ENCODE data around the gene B3GNT9.

DNA sequence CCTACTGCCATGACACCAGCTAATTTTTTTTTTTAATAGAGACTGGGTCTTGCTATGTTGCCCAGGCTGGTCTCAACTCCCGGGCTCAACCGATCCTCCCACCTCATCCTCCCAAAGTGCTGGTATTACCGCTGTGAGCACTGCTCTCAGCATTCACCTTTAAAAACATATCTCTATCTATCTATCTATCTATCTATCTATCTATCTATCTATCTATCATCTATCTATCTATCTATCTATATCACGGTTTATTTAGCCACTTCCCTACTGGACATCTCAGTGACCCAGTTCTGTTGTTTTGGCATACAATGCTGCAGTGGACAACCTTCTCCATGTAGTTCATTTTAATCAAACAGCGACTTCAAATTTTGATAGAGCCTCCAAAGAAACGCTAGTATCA is 42.3 kb downstream of the B3GNT9 start:
- TF ChIP-seq, protein P1, sequence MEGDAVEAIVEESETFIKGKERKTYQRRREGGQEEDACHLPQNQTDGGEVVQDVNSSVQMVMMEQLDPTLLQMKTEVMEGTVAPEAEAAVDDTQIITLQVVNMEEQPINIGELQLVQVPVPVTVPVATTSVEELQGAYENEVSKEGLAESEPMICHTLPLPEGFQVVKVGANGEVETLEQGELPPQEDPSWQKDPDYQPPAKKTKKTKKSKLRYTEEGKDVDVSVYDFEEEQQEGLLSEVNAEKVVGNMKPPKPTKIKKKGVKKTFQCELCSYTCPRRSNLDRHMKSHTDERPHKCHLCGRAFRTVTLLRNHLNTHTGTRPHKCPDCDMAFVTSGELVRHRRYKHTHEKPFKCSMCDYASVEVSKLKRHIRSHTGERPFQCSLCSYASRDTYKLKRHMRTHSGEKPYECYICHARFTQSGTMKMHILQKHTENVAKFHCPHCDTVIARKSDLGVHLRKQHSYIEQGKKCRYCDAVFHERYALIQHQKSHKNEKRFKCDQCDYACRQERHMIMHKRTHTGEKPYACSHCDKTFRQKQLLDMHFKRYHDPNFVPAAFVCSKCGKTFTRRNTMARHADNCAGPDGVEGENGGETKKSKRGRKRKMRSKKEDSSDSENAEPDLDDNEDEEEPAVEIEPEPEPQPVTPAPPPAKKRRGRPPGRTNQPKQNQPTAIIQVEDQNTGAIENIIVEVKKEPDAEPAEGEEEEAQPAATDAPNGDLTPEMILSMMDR (IDR thresholded peaks at IDR 0.05): no peak
- TF ChIP-seq POLR2AphosphoS5 (IDR thresholded peaks at IDR 0.05; ENCODE audit: low read depth, low read length) (no peak), TCF7L2 (IDR thresholded peaks at IDR 0.05; ENCODE audit: low read depth, low read length) (no peak), SIN3A (IDR thresholded peaks at IDR 0.05; ENCODE audit: borderline replicate concordance, insufficient read depth, low read depth, low read length) (no peak)
- TF ChIP-seq, protein P2, sequence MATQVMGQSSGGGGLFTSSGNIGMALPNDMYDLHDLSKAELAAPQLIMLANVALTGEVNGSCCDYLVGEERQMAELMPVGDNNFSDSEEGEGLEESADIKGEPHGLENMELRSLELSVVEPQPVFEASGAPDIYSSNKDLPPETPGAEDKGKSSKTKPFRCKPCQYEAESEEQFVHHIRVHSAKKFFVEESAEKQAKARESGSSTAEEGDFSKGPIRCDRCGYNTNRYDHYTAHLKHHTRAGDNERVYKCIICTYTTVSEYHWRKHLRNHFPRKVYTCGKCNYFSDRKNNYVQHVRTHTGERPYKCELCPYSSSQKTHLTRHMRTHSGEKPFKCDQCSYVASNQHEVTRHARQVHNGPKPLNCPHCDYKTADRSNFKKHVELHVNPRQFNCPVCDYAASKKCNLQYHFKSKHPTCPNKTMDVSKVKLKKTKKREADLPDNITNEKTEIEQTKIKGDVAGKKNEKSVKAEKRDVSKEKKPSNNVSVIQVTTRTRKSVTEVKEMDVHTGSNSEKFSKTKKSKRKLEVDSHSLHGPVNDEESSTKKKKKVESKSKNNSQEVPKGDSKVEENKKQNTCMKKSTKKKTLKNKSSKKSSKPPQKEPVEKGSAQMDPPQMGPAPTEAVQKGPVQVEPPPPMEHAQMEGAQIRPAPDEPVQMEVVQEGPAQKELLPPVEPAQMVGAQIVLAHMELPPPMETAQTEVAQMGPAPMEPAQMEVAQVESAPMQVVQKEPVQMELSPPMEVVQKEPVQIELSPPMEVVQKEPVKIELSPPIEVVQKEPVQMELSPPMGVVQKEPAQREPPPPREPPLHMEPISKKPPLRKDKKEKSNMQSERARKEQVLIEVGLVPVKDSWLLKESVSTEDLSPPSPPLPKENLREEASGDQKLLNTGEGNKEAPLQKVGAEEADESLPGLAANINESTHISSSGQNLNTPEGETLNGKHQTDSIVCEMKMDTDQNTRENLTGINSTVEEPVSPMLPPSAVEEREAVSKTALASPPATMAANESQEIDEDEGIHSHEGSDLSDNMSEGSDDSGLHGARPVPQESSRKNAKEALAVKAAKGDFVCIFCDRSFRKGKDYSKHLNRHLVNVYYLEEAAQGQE (IDR thresholded peaks at IDR 0.05; ENCODE audit: insufficient read depth in 1 of 2, low read depth in 2 of 2, low read length in 1 of 2): no peak

Data from Panc1 (cell line).